GM19463 (cell line): Measurements from ENCODE around the gene CHCHD3.

ENCODE experiments used
- ATAC-seq: cut with Tn5 transposase; IDR thresholded peaks from one replicate; pipeline ENCODE4 v1.9.1; 2021; ENCODE audit warnings: mild to moderate bottlenecking, moderate library complexity; ENCODE audit not compliant: unreplicated experiment

The CHCHD3 gene

DNA sequence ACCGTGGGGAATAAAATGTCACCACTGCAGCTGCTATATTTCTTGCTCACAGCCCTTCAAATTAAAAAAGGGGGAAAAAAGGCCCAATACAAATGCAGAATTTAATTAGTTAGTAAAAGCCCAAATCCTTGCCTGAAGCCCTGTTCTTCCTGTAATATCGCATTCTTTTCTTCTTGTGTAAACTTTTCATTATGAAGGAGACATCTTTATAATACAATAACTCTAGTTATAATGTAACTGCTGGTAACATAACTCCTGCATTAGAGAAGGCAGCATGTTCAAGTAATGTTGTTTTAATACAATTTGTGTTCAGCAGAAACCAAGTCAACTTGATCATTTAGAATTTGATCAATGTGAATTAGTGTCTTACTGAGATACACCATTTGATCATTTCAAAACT lies 250.9 kb downstream of the CHCHD3 start:
- ATAC-seq: no peak

DNA sequence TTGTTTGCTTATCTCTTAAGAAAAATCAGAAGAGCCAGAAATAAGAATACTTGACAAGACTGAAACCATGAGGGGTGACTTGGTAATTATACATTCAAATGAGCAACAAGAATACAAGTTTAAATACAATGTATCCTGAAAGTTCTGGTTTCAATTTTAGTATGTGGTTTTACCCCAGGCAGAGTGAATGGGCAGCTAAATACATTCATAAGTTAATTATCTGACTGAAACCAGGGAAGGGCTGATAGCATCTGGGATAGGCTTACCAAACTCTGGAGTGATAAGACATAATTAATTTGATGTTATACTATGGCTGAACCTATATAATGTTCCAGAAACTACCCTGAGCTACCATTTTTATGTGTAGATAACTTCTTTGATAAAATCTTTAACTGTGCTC lies 253.4 kb downstream of the CHCHD3 start:
- ATAC-seq: peak; percentile 68

DNA sequence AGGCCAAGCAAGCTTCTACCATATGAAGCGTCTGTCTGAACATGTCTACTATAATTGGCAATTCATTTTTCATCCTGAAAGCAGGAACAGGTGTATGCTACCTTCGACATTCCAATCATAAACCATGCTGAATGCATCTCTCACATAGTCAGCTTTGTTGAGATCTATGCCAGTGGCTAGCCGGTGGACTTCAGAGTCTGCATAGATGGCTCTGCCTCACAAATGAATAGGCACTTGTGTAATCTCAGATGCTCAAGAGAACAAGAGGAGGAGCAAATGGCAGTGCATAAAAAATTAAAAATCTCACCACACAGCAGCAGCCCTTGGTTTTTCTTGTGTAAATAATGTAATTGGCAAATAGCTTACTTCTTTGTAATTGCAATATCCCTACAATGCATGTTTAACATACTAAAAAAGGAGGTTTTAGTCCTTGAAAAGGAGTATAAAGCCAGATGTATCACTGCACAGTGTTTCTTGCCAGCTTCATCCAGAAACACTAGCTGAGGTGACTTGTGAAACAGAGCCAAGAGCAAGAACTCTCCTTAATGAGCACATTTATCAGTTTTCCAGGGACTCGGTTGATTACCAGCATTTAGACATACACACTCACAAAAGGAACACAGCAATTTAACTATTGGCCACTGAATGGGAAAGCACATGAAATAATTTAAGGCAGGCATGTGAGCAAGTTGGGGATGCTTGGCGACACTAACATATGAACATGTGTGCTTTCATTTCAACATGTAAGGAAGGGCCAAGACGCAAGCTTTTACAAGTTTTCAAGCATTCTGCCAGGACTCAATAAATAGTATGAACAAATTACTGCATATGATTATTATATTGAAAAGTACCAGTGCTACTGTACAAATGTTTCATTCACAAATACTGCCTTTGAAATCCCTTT lies 255.7 kb downstream of the CHCHD3 start:
- ATAC-seq: no peak

- ATAC-seq: no peak
These were observed 256.7 kb downstream of the CHCHD3 start for GRCh38 chr7:132825222-132825621.

DNA sequence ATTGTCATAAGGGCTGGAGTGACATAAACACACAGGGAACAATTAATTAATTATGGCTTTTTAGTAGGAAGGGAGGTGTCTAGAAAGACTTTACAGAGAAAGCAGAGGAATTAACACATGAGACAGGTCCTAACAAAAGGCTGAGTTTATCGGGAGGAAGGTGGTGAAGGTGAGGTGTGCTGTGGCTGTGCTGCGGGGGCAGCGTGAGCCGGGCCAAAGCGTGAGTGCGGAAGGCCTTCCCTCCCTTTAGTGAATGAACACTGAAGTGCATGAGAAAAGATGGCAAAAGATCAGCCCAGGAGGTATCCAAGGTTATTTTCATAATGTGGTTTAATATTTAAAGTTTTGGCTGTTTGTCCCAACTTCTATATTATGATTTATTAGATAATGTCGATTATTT lies 262.2 kb downstream of the CHCHD3 start:
- no peak for ATAC-seq

GRCh38 chr7:132817949-132818348 lies 263.9 kb downstream of the CHCHD3 start:
- no peak for ATAC-seq

- ATAC-seq: no peak
These were observed 266.1 kb downstream of the CHCHD3 start for GRCh38 chr7:132815696-132816311.

- no peak for ATAC-seq
These were observed 266.8 kb downstream of the CHCHD3 start for GRCh38 chr7:132815130-132815529.

DNA sequence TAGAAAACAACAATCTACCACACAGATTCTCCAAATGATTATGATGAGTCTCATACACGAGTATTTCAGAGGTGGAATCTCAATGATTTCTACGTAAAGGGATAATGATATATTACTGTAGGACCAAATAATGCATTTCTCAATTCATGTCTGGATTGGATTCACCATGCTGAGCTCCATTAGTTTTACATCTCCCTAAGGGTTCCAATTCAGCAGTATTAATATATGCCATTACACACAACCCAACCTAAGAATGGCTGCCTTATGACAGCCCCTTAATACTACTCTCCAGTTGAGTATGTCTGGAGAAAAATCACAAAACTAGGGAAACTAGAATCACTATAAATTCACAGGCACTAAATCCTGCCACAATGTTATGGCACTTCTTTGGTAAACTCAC lies 271.3 kb downstream of the CHCHD3 start:
- no peak for ATAC-seq

DNA sequence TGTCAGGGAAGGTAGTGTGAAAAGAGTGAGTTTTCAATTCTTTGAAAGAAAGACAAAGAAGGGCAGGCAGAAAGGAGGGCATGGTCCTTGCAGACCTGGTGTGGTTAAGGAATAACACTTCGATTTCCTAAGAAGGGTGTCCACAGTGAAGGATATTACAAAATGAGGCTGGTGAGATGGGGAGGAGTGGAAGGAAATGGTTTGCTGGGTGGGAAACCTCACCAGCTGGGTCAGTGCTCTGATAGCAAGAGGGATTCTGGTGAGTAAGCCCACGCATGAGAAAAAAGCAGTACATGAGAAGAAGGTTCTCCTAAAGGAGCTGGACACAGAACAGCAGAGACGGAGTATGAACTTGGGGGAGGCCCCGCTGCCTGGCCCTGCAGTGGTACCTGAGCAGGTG lies 275.1 kb downstream of the CHCHD3 start:
- no peak for ATAC-seq

DNA sequence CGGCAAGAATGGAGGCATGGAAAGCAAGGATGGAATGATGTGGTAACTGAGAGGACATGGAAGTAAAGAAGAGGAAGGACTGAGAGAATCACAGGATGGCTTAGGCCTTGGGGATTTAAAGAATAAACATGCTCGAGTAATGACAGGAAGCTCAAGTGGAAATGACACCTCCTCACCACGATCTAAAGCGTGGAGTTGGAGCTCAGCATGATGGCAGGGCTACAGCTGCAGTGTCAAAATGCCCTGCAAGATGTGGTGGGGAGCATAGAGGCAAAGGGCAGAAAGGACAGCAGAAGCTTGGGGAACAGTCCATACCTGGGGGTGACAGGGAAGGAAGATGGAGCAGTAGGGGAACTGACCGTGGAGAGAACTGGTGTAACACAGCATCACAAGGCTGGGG lies 276.1 kb downstream of the CHCHD3 start:
- no peak for ATAC-seq

GRCh38 chr7:132804849-132805485 lies 276.9 kb downstream of the CHCHD3 start:
- no peak for ATAC-seq

GRCh38 chr7:132800522-132800921 lies 281.4 kb downstream of the CHCHD3 start:
- no peak for ATAC-seq

DNA sequence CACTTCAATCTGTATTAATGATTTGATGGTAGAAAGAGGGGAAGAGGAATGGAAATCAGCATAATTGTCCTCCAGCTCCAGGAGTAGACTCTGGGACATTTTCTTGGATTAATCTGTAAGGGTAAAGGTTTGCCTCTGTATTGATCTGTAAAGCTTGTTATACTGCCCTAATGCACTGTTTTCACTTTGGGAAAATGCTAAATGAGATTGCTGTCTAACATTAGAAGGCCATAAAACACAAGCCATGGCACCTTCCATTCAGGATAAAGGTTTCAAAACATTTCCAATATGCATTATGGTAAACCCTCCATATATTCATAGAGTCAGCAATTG lies 282.8 kb downstream of the CHCHD3 start:
- no peak for ATAC-seq

GRCh38 chr7:132797152-132797551 lies 284.7 kb downstream of the CHCHD3 start:
- ATAC-seq: no peak

GRCh38 chr7:132793474-132793873 lies 288.4 kb downstream of the CHCHD3 start:
- no peak for ATAC-seq

DNA sequence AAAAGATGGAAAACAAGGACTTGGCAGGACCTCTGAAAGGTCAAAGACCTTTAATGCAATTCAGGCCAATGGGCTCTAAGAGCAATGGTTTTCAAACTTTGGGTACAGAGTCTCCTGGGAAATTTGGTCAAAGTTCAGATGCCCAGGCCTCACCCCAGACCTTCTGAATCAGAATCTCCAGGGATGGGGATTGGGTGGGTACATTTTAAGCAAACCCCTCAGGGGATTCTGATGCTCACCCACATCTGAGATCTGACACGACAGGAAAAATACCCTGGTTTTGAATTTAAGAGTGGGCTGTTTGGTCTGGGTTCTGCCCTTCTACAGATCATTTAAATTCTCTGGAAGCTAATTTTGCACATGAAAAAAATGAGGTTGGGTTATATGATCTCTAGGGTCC lies 290.9 kb downstream of the CHCHD3 start:
- no peak for ATAC-seq

DNA sequence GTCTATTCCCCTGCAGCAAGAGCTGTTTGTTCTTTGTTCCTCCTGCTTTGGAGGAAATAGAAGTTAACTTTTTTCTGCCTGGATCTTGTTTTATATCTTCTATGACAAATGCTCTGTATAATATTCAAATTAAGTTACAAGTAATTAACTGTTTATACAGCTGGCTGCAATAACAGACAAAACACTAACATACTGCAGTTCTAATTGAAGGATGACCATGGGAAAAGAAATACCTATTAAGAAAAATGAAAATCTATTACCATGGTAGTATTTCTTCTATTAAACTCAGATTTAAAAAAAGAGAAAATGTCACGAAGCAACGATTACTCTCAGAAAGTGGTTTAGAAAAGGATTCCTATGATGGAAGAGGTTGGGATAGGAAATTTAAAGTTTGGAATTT lies 291.8 kb downstream of the CHCHD3 start:
- ATAC-seq: no peak

DNA sequence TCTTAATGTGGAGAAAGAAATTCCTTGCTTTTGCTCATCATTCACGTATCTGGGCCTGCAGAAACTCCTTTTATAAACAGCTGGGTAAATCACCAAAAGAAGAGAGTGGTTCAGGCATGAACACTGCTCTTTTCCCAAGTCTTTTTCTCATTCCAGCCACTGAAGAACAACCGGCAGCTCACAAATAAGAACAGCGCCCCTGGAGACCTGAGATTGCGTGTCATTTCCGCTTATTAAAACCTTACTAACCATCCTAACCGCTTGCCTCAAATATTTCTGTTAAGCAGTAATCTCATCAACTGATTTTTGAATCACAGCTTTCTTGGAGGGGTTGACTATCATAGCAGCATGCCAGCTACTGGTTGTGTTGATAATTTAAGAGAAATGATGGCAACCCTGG lies 292.6 kb downstream of the CHCHD3 start:
- no peak for ATAC-seq

- ATAC-seq: no peak
These were observed 296.0 kb downstream of the CHCHD3 start for GRCh38 chr7:132785870-132786269.

GRCh38 chr7:132784406-132784805 lies 297.5 kb downstream of the CHCHD3 start:
- ATAC-seq: no peak

- no peak for ATAC-seq
These were observed 298.1 kb downstream of the CHCHD3 start for GRCh38 chr7:132783824-132784223.
